GM18951 (cell line): ENCODE data around the gene RIMS1.

ENCODE experiments used
- POLR2A ChIP-seq: IDR thresholded peaks from 4 replicates; pipeline ENCODE4 v1.6.1; 2011; ENCODE audit warnings: mild to moderate bottlenecking; ENCODE audit not compliant: insufficient read length, insufficient read depth; ENCODE audit errors: extremely low read depth
- in situ Hi-C: fragments of 300-500 bp; cut with MboI; formaldehyde crosslinking; loops from one replicate; pipeline ENCODE4 v1.12.0; 2022; ENCODE audit warnings: low sequenced_read_pairs, mixed read lengths, inconsistent platforms; ENCODE audit not compliant: unreplicated experiment

The RIMS1 gene

DNA sequence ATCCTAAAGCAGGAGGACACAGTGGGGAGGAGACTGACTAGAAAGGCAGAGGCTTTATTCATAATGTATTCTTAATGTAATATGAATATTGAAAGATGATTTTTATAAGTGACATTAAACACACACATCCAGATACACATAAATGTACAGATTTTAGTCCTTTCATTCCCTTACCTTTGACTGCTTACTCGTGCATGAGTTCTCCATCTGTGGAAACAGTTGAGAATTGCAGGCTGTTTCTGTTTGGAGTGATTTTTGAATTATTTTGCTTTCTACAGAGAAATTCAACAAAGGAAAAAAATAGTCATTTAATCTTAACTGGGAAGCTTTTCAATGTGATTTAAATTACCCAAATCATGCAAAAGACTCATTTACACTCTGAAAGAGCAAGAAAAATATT lies 136.5 kb downstream of the RIMS1 start:
- no peak for TF ChIP-seq POLR2A
- in situ Hi-C loops, result no loop called here

DNA sequence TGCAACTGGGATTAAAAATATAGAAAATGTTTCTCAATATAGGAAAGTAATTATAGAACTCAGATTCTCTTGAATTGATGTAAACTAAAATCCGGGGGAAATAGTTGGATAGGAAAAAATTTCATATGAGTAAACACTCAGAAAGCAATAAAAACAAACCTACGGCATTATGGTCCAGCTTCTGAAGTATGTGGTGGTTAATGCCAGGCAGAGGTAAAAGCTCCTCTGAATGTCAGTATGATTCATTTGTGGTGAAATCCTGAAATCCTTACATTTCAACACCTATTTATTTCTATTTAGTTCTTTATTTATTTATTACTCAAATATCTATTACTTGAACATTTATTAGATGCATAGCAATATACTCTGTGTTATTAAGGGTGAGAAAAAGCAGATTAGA lies 145.1 kb downstream of the RIMS1 start:
- in situ Hi-C loops, result no loop called here

DNA sequence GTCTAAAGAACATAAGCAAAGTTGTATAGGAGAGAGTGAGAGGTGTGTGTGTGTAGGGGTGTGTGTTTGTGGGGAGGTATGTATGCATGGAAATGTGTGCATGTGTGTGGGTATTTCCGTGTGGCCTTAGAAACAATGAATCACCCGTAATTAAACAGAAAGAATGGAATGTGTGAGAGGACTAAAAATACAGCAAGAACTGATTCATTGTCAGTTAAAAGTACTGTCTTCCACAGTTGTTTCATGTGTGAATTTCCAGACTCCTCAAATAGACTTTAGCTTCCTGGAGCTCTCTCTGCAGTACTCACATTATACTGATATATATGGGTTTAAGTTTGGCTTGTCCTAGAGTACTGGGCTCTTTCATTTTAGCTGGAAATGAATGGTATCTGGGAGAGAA lies 145.7 kb downstream of the RIMS1 start:
- TF ChIP-seq POLR2A, result no peak
- in situ Hi-C loops, result no loop called here

More for the DNA sequence above, 145.1 kb downstream of the RIMS1 start:
- no peak for TF ChIP-seq POLR2A

DNA sequence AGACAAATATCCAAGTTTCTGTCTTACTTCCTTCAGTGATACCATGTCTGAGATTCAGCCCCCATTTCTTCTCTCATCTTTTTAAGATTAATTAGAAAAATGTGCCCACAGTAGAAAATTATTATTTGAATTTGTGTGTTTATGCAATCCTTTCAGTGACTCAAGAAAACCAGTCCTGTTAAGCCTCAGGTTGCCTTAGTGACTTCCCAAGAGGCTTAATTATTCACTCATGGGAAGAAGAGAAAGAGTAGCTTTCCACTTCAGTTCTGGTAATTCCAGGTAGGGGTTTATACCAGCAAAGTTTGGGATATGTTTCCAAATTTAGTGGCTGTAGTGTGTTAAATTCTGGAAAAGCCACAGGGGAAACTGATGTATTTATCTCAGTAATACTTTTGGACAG lies 149.1 kb downstream of the RIMS1 start:
- in situ Hi-C loops, result no loop called here

DNA sequence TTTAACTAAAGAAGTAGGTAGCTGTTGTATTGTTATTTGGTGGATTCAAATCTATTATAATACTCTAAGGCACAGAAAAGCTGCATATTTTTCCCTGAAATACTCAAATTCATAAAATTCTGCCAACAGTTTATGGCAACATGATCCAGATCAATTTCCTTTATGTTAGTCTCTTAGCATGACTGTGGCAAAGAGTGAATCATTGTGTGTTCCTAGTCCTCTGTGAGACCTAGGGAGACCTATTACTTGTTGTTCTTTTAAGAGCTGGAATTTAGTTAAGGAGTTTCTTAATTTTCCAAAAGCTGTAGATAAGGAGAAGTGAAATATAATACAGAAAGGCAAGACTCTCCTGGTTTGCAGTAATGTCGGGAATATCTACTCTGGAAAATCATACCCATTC lies 149.6 kb downstream of the RIMS1 start:
- in situ Hi-C loops, result no loop called here
- TF ChIP-seq POLR2A, result no peak

More for the DNA sequence above, 149.1 kb downstream of the RIMS1 start:
- TF ChIP-seq POLR2A, result no peak

DNA sequence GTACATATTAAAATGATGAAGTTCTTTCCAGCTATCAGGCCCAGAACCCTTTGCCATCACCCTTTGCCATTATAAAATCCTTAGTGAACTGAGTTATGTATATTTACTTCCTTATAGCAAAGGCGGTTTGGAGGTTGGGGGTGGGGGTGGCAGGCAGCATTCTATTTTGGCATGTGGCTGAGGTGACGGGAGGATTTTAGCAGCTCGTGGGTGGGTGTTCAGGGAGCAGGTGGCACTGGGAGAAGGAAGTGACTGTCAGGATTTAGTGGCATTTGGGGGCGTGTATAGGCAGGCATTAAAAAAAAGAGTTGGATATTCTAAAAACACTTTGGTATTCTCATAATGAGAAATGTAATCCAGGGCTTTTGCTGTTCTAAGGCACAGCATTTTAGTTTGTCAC lies 150.7 kb downstream of the RIMS1 start:
- in situ Hi-C loops, result no loop called here
- TF ChIP-seq POLR2A, result no peak

DNA sequence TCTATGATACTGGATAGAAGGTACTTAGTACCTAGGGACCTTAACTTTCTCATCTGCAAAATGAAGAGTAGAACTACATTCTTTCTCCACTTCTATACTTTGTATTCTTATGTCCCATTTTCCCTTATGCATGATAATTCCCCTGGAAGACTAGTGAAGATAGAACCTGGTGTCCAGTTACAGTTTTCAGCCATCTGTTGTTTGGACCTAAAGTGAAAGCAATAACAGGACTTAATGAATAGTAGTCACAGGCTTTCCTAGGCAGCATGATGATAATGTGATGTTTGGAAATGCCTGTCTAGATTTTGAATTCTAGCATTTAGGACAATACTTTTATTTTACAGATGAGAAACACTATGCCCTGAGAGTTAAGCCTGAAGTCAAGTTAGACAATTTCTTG lies 153.8 kb downstream of the RIMS1 start:
- in situ Hi-C loops, result no loop called here
- no peak for TF ChIP-seq POLR2A

DNA sequence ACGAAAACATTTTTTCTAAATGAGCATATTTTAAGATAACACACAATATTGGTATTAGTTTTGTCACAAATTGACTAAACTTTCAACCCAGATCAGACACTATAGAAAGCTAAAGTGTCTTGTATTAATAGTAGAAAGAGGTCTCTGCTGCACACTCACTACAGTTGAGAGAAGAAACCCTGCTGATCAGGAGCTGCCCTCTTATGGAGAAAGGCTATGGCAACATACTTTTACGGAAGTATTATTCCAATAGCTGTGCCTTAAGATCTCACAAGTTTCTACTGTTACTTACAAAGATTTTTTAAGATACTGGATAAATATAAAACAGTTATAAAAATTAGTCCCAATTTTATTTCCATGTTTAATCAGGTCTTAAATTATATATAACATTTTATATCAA lies 155.7 kb downstream of the RIMS1 start:
- in situ Hi-C loops, result no loop called here
- TF ChIP-seq POLR2A, result no peak

DNA sequence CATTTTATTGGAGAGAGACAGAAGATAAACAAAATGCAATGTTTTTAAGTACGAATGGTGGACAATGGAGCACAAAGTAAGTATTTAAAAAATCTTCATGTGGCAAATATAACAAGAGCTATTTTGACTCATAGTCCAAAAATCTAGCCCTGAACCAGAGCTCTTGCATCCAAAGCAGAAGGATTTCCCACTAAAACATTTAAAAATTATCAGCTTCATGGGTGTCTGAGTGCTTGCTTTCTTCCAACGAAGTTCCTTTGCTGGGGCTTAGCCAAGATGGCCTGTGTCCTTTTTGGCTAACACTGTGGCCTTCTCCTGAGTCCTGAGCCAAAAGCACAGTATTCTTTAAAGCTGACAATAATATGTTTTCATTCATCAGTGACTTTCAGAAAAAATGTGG lies 161.7 kb downstream of the RIMS1 start:
- TF ChIP-seq POLR2A, result no peak
- in situ Hi-C loops, result no loop called here

DNA sequence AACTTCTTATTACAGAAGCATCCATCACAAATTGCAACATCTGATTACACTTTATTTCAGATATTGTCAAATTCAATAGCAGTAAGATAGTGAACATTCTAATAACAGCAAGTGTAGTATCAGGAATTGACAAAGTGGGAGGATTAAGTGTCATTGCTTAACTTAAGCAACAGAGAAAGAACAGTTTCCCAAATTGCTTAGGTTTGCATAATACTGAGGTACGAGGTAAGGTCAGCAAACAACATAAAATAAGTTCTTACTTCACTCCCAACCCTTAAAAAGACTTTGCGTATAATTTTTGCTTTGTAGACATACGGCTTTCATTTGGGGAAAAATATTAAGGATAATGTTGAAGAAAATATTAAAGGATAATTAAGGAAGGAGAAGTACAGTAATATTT lies 163.0 kb downstream of the RIMS1 start:
- in situ Hi-C loops, result no loop called here
- TF ChIP-seq POLR2A, result no peak

DNA sequence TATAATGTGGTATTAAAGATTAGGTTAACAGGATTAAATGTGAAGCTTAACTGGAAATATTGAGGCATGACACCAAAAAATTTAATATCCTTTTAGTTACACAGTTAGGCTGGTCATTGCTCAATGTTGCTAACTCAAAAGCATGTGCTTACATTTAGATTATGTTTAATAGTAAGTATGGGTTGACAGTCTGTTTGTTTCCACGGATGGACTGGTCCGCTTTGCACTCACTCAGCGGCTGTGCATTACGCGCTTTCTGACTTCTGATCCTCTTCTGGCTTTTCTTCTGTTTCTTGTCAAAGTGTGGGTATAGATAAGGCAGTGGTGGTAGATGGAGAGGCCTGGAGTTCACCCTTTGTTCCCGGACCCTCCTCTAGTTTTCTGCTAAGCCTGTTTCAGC lies 174.9 kb downstream of the RIMS1 start:
- TF ChIP-seq POLR2A, result no peak
- in situ Hi-C loops, result no loop called here

DNA sequence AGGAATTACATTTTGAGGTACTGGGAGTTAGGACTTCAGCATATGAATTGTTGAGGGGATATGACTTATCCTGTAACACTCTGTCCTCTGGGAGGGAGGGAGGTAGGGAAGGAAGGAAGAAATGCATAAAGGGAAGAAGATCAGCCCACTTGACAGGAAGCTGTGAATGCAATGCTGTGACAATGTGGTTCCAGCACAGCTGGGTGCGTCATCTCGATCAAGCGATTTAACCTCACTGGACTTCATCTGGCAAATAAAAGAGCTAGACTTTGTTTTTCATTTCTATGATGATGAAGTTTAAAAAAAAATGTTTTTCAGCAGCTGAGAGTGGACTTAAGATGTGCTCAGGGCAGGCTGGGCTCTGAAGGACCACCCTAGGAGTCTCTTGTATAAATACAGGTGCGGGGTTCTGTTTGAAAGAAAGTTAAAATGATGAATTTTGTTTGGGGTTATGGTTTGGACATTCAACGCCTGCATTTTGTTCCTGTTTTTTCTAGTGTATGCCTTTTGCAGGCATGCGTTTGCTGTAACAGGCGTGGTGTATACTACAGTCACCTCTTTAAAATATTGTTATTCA lies 178.1 kb downstream of the RIMS1 start:
- TF ChIP-seq POLR2A, result no peak
- in situ Hi-C loops, result no loop called here

DNA sequence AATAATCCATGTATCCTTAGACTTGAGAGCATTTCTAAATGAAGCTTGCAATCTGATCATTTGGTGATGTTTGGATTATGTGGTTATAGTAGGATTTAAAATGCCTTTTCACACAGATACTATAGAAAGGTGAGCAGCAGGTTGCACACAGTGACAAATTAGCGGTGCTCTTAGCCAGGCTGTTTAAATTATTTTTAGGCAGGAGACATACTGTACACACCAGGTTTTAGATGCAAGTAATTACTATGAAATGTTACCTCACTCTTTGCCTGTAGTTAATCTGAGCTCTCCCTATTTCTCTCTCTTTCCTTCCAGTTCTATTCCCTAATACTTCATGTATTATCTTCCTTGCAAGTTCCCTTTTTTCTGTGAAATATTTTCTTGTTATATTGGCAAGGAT lies 191.7 kb downstream of the RIMS1 start:
- no peak for TF ChIP-seq POLR2A
- in situ Hi-C loops, result loop anchor here (25.0 kb wide), 2 partner anchors 541 to 691 kb away; no protein-coding TSS in a partner anchor

DNA sequence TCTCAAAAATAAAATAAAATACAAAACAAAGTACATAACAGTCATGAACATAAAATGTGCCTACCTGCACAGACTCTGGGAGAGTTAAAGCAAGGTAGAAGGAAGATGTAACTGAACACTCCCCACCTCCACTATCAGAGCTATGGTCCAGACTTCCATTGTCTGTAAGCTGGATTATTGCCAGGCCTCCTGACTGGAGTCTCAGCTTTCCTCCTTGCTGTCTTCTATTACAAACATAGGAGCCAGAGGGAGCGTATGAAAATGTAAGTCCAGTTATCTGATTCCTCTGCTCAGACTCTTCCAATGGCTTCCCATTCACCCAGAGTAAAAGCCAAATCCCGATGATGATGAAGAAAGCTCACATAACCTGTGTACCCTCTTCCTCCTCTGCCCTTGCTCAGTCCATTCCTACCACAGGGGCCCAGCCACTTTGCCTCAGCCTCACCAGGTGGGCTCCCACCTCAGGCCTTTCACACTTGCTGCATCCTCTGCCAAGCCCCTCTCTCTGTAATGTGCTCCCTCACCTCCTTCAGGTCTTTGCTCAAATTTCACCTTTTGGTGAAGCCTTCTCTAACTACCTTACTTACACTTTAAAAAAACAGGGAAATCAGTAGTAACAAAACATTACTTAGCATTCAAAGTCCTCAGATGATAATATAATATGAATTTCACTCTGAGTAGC lies 194.1 kb downstream of the RIMS1 start:
- no peak for TF ChIP-seq POLR2A
- in situ Hi-C loops, result loop anchor here (25.0 kb wide), 2 partner anchors 543 to 693 kb away; no protein-coding TSS in a partner anchor

DNA sequence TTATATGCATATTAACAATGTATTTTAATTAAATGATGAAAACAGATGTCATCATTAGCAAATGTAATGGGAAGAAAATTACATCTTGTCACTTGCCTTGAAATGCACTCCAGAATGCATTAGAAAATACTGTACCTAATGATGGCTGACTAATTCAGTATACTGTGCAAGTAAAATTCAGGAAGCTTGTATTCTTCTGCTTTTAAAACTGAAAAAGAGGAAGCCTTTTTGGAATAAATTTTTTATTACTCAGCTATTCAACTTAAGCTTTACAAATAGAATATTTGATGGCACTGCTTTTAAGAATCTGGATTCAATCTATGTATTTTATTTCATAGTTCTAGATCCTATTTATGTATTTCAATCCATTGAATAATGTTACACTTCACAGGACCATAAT lies 195.5 kb downstream of the RIMS1 start:
- in situ Hi-C loops, result loop anchor here (25.0 kb wide), 2 partner anchors 545 to 695 kb away; no protein-coding TSS in a partner anchor
- no peak for TF ChIP-seq POLR2A

DNA sequence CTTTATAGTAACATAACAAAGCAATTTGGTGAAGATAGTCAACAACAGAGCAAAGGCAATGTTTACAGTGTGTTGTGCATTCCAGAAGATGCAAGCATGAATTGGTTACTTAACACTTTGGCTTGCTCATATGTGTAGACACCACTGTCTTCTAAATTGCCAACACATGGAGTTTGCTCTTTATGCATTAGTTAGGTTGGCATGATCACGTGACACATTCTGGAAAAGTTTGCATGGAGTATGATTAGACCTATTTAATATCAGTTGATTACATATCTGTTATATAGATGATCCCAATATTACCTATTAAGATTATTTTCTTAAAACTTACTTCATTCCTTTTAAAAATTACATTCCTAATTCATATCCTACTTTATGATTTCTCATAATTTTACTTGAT lies 197.6 kb downstream of the RIMS1 start:
- no peak for TF ChIP-seq POLR2A

More for the DNA sequence above, 197.6 kb downstream of the RIMS1 start:
- in situ Hi-C loops, result loop anchor here (25.0 kb wide), 2 partner anchors 547 to 697 kb away; no protein-coding TSS in a partner anchor
